PFSK-1 (cell line): ENCODE results near the gene MS4A15.

Experiments
- FOXP2 ChIP-seq: optimal IDR thresholded peaks from 2 replicates; pipeline ENCODE3; 2011; ENCODE audit warnings: borderline replicate concordance, control low read depth, inconsistent platforms; ENCODE audit not compliant: insufficient read depth; ENCODE audit errors: extremely low read length, extremely low read depth
- POLR2AphosphoS5 ChIP-seq: IDR thresholded peaks from 2 replicates; pipeline ENCODE4 v1.6.1; 2012; ENCODE audit warnings: low read depth, mild to moderate bottlenecking, control low read depth, low read length, moderate library complexity
- SIN3A ChIP-seq: IDR thresholded peaks from 2 replicates; pipeline ENCODE4 v1.6.1; 2012; ENCODE audit warnings: mild to moderate bottlenecking, low read length, moderate library complexity, borderline replicate concordance; ENCODE audit not compliant: insufficient read depth
- TAF1 ChIP-seq: IDR thresholded peaks from 2 replicates; pipeline ENCODE4 v1.6.1; 2012; ENCODE audit warnings: low read length, control low read depth, borderline replicate concordance; ENCODE audit not compliant: insufficient read depth
- TF ChIP-seq, protein P1 (sequence below), 2 experiments: IDR thresholded peaks; 2 replicates each; pipeline versions ENCODE4 v1.6.1 to v1.8.0; 2011 to 2012; ENCODE audit warnings: low read depth in 2 of 2, low read length in 2 of 2, control low read depth in 1 of 2, inconsistent platforms in 1 of 2, mild to moderate bottlenecking in 1 of 2, moderate library complexity in 1 of 2; ENCODE audit not compliant: insufficient read depth in 1 of 2

DNA sequence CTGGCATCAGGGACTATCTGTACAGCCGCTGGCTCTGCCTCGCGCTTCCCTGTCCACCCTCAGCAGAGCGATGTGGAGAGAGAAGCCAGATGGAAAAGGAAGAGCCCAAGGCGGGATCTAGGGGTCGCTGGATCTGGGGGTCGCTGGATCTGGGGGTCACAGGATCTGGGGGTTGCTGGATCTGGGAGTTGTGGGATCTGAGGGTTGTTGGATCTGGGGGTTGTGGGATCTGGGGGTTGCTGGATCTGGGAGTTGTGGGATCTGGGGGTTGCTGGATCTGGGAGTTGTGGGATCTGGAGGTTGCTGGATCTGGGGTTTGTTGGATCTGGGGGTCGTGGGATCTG is 26.4 kb downstream of the MS4A15 start:
- TF ChIP-seq POLR2AphosphoS5 (no peak), TAF1 (no peak), SIN3A (no peak), FOXP2 (no peak)
- TF ChIP-seq, protein P1, sequence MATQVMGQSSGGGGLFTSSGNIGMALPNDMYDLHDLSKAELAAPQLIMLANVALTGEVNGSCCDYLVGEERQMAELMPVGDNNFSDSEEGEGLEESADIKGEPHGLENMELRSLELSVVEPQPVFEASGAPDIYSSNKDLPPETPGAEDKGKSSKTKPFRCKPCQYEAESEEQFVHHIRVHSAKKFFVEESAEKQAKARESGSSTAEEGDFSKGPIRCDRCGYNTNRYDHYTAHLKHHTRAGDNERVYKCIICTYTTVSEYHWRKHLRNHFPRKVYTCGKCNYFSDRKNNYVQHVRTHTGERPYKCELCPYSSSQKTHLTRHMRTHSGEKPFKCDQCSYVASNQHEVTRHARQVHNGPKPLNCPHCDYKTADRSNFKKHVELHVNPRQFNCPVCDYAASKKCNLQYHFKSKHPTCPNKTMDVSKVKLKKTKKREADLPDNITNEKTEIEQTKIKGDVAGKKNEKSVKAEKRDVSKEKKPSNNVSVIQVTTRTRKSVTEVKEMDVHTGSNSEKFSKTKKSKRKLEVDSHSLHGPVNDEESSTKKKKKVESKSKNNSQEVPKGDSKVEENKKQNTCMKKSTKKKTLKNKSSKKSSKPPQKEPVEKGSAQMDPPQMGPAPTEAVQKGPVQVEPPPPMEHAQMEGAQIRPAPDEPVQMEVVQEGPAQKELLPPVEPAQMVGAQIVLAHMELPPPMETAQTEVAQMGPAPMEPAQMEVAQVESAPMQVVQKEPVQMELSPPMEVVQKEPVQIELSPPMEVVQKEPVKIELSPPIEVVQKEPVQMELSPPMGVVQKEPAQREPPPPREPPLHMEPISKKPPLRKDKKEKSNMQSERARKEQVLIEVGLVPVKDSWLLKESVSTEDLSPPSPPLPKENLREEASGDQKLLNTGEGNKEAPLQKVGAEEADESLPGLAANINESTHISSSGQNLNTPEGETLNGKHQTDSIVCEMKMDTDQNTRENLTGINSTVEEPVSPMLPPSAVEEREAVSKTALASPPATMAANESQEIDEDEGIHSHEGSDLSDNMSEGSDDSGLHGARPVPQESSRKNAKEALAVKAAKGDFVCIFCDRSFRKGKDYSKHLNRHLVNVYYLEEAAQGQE (IDR thresholded peaks at IDR 0.05; ENCODE audit: insufficient read depth in 1 of 2, low read depth in 2 of 2, low read length in 2 of 2): no peak
